T follicular helper cell (primary cell): ENCODE data around the gene INAFM1.
"Not testable (repeated sequence)": the region's sequence is repeated elsewhere in the genome, so short reads cannot be mapped to it uniquely, and the experiment has no call there.

ENCODE experiments used
- DNase-seq: peaks from one replicate; pipeline ENCODE4 v3.0.0-alpha.2; 2020; ENCODE audit warnings: low read depth

Gene INAFM1

DNA sequence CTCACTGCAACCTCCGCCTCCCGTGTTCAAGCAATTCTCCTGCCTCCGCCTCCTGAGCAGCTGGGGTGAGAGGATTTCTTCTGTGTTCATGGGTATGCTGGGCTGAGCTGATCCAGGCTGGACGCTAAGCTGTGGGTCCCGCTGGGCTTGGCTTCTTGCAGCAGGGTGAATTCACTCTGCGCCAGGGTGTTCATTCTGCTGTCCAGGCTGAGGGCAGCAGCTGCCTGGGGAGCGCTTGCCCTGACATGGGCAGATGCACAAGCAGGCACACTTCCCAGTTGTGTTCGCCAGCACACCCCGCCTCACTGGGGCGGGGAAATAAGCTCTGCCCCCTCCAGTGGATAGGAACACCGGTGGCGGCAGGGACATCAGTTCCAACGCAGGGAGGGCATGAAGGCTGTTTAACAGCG lies 7.3 kb upstream of the INAFM1 start:
- no peak for DNase-seq

- DNase-seq = no peak
These were observed 6.7 kb upstream of the INAFM1 start for GRCh38 chr19:47268028-47268427.

DNA sequence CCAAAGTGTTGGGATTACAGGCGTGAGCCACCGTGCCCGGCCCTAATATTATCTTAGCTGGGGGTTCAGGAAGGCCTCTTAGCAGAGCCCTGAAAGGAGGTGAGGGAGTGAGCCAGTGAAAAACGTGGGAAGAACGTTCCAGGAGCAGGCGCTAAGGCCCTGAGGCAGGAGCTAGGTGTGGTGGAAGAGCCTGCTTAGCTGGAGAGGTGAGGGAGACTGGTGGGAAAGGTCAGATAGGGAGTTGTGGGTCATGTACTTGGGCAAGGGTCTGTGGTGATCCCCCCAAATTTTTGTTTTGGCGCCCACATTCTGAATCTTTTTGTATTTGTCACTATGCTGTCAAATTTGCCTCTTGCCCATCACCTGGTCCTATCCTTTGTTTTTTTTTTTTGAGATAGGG lies 5.1 kb upstream of the INAFM1 start:
- DNase-seq = no peak

DNA sequence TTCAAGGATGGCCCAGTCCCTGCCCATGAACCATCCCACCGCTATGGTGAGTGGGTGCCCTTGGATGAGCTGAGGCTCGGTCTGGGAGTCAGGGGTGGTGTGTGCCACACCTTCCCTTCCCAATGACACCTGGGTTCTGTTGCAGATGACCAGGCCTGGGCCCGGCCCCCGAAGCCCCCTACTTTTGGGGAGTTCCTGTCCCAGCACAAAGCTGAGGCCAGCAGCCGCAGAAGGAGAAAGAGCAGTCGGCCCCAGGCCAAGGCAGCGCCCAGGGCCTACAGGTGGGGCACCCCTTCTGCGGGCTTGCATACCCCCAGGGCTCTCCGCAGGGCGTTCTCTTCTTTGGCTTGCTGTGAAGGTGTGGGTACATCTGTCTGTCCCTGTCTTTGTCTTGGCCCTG lies 4.3 kb upstream of the INAFM1 start:
- DNase-seq = no peak

GRCh38 chr19:47271949-47272348 lies 2.7 kb upstream of the INAFM1 start:
- DNase-seq = no peak

DNA sequence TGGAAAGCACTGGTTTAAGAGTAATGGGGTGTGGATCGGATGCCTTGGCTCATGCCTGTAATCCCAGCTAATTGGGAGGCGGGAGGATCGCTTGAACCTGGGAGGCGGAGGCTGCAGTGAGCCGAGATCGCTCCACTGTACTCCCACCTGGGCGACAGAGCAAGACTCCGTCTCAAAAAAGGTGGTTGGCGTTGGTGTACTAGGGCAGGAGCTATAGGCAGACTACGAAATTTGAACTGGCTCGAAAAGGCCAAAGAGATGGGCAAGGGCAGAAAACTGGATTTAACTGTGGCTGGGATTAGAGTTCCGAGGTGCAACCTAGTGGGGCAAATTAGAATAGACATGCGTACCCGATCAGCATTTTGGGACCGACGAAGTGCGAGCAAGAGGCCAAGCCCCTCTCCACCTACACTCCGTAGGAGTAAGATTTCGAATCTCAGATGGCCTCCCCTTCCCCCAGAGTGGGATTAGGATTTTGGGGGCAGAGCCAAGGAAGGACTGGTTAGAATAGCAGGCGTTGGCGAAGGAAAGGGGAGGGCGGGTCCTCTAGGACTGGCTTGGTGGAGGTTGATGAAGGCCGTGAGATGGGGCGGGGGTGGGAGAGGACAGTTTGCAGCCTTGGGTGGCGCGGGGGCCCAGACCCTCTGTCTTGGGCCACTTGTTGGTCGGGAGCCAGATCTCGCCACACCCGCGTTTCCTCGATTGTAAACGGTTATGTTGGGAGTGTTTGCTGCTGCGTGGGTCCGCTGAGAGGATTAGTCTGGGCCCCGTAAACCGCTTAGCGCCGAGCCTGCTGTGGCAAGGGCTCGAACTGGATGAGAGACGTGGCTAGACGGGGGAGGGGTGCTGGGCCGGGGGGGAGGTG lies 2.0 kb upstream of the INAFM1 start:
- peak; percentile 44 for DNase-seq

GRCh38 chr19:47273313-47274070 lies 1.2 kb upstream of the INAFM1 start:
- peak; percentile 83 for DNase-seq

GRCh38 chr19:47274891-47275761 lies 441 bp downstream of the INAFM1 start:
- DNase-seq = no peak

DNA sequence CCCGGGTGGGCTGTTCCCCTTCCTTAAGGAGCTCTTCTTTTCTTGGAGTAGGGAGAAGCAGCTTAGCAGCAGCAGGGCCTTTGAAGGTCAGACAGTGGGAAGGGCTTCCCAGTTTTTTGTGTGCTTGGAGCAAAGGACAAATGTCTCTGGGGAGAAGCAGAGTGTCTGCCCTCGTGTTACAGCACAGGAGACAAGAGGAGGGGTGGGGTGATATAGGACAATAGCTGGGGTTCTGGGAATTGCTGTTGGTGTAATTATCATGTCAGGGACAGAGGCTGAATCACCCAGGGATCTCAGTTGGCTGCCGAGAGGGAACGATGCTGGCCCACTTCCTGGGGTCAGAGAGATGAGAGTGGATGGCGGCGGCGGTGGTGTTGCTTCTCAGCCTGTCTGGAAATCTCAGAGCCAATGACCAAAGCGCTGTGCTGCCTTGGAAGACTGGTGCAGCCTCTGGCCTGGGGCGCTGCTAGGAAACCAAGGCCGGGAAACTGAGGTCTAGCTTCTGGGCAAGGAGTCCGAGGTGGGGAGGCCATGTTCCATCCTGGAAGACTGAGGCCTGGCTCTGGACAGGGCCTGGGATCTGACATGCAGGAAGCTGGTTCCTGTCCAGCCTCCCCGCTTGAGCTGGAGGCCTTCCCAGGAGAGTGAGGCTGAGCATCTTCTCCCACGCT lies 1.2 kb downstream of the INAFM1 start:
- no peak for DNase-seq

DNA sequence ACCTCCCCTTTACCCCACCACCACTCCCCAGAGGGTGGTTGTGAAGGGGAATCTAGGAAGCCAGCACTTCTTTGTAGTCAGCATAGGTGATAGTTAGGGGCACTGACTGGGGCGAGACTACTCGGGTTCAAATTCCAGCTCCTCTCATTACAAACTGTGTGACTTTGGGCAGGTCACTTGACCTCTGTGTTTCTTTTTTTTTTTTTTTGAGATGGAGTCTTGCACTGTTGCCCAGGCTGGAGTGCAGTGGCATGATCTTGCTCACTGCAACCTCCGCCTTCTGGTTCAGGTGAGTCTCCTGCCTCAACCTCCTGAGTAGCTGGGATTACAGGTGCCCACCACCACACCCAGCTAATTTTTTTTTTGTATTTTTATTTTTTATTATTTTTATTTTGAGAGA lies 1.8 kb downstream of the INAFM1 start:
- DNase-seq = not testable (repeated sequence)

DNA sequence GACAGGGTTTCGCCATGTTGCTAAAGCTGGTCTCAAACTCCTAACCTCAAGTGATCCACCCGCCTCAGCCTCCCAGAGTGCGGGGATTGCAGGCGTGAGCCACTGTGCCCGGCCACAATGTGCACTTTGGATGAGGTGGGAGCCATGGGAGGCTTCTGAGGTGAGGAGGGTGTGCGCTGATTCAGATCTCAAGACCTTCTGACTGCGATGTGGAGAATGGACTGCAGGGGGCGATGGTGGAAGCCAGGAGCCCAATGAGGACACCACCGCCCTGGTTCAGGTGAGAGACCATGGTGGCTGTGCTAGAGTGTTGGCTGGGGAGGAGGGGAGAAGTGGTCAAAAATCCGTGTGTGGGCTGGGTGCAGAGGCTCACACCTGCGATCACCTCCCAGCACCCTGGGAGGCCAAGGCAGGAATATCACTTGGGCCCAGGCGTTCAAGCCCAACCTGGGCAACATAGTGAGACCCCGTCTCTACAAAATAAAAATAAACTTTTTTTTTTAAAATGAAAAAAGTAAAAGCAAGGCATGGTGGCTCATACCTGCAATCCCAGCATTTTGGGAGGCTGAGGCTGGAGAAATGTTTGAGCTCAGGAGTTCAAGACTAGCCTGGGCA lies 5.6 kb downstream of the INAFM1 start:
- DNase-seq = peak; percentile 37

DNA sequence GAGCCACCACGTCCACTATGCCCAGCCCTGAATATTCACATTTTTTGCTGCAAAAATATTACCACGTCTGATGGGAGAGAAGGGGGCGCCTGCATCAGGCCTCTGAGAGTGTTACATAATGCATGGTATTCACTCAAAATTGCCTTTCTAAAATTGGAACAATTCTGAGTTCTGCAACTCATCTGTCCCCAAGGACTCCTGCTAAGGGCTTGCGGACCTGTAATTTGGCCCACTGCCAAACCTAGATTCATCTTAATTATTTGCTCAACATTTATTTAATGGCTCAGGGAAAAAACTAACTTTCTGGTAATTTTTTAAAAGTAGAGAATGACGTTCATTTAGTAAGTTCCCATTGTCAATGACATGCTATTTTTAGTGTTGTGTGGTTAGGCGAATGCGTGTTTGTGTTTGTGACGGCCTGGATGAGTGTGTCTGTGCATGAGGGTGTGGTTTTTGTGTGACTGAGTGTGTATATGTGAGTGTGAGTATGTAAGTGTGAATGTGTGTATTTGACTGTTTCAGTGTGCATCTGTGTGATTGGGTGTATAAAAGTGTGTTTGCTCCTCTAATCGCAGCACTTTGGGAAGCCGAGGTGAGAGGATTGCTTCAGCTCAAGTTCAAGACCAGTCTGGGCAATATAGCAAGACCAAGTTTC lies 8.8 kb downstream of the INAFM1 start:
- DNase-seq = no peak

- peak; percentile 18 for DNase-seq
These were observed 9.7 kb downstream of the INAFM1 start for GRCh38 chr19:47284324-47284899.

- DNase-seq = peak; percentile 68
These were observed 21.4 kb downstream of the INAFM1 start for GRCh38 chr19:47296036-47296435.

GRCh38 chr19:47300867-47301266 lies 26.2 kb downstream of the INAFM1 start:
- not testable (repeated sequence) for DNase-seq

GRCh38 chr19:47302249-47302648 lies 27.6 kb downstream of the INAFM1 start:
- no peak for DNase-seq

DNA sequence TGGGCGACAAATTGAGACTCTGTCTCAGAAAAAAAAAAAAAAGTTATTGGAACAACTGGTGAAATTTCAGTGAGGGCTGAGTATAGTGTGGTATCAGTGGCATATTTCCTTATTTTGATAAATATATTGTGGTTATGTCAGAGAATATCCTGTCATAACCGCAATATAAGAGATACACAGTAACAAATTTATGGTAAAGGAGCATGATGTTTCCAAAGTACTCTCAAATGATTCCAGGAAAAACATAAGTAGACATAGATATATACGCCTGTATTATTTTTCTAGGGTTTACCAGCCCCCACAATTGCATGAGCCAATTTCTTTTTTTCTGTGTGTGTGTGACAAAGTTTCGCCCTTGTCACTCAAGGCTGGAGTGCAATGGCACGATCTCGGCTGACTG lies 29.3 kb downstream of the INAFM1 start:
- no peak for DNase-seq

DNA sequence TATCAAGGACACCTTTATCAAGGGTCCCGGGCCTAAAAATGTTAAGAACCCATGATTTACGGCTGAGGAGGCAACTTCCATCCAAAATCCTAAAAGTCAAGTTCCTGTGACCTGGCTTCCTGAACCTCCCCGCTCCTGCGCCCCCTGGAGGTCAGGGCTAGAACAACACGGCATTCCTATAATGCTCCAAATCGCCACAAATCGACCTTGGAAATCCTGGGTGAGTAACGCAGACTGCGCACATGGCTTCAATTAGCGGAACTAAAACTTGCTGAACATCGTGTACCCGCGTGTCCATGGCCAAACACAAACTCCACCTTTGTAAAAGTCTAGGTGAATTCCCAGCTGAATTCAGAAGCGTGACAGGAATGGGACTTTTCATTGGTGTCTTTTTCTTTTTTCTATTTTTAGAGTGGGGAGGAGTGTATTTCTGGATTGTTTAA lies 30.6 kb downstream of the INAFM1 start:
- peak; percentile 49 for DNase-seq

- no peak for DNase-seq
These were observed 31.6 kb downstream of the INAFM1 start for GRCh38 chr19:47306303-47306702.

- no peak for DNase-seq
These were observed 34.4 kb downstream of the INAFM1 start for GRCh38 chr19:47309038-47309437.
